Brain pericyte (primary cell): ENCODE data around the gene HERC6.
"Not testable (repeated sequence)": the region's sequence is repeated elsewhere in the genome, so short reads cannot be mapped to it uniquely, and the experiment has no call there.

Experiments used
- DNase-seq: peaks from one replicate; pipeline ENCODE4 v3.0.0-alpha.2; 2012; ENCODE audit warnings: low read depth, low spot score

HERC6 gene

DNA sequence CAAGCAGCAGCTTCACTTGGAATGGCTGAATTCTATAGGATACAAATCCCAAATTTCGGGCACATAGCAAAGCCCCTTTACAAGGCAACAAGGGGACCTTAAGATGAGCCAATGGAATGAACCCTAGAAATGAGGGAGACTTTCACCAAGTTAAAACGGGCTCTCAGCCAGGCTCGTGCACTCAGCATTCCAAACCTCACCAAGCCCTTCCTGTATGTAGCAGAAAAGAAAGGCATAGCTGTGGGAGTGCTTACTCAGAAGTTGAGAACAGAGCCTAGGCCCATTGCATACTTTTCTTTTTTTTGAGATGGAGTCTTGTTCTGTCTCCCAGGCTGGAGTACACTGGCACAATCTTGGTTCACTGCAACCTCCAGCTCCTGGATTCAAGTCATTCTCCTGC, 67.5 kb downstream of the HERC6 start:
- no peak for DNase-seq

DNA sequence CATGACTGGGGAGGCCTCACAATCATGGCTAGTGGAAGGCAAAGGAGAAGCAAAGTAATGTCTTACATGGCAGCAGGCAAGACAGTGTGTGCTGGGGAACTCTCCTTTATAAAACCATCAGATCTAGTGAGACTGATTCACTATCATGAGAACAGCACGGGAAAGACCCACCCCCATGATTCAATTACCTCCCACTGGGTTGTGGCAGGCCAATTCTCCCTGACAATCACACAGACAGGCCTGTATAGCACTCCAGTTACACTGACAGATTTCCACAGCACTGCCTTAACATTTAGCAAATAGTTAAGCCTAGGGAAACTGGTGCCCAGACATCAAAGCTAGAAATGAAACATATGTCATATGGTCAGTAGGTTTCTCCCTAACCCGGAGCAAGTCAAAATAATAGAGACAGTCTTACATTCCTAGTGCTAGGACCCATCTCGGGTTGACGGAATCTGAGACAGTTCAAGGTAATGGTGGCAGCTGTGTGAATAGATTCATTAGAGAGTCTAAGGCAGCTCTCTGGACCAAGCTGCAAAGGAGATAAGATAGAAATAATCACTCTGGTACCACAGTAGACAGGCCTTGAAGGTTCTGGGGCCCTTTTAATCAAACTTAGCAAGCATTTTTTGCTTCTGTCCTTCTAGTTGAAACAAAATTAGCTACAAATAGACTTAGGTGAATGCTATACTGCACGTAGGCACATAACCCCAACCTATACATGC, 68.9 kb downstream of the HERC6 start:
- no peak for DNase-seq

DNA sequence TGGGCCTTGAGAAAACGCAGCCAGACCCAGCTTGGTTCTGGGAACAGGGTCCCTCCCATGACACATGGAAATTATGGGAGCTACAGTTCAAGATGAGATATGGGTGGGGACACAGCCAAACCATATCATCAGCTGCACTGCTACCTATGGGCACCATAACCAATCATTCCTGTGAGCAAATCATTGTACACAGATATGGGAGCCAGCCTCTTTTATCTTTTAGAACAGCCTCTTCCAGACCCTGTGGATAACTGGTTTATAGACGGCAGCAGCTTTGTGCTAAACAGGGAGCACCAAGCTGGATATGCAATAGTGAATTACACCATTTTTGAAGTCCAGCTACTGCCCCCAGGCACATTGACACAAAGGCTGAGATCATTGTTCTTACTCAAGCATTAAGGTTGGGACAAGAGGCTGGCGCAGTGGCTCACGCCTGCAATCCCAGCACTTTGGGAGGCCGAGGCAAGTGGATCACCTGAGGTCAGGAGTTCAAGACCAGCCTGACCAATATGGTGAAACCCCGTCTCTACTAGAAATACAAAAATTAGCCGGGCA, 69.6 kb downstream of the HERC6 start:
- DNase-seq: not testable (repeated sequence)

DNA sequence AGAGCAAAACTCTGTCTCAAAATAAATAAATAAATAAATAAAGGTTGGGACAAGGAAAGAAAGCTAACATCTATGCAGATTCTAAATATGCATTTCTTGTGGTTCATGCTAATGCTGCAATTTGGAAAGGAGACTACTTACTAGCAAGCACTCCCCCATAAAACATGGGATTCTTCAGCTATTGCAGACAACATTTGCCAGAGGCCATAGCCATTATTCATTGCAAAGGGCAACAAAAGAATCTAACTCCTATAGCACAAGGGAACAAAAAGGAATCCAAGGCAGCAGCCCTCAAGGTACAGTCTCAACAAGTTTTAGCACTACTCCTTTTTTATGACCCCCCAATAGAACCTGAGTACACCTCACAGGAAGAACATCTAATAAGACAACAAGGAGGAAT, 70.2 kb downstream of the HERC6 start:
- DNase-seq: no peak

DNA sequence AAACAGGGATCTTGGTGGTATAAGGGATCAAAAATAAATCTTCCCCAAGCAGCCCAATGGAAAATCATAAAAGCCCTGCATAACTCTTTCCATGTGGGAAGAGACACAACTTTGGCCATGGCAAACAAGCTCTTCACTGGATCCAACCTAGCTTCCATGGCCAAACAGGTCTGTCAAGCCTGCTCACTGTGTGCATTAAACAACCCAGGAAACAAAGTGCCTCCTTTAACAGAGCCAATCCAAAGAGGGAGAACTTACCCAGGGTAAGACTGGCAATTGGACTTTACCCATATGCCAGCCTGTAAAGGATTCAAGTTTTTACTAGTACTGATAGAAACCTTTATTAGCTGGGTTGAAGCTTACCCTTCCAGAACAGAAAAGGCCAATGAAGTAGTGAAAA, 70.6 kb downstream of the HERC6 start:
- DNase-seq: no peak

DNA sequence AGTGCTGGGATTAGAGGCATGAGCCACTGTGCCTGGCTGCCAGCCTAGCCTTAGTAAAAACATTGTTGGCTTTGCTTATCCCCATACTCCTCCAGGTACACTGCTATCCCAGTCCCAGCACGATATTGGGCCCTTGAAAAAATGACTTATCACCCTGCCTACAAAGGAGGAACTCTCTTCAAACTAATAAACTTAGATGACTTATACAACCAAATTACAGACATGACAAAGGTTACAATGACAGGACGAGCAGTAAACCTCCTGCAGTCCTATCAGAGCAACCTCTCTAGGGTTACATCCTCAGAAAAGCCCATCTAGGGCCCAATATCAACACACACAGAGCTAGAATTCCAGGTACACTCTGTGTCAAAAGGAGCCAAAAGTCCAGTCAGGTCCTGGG, 72.6 kb downstream of the HERC6 start:
- no peak for DNase-seq

DNA sequence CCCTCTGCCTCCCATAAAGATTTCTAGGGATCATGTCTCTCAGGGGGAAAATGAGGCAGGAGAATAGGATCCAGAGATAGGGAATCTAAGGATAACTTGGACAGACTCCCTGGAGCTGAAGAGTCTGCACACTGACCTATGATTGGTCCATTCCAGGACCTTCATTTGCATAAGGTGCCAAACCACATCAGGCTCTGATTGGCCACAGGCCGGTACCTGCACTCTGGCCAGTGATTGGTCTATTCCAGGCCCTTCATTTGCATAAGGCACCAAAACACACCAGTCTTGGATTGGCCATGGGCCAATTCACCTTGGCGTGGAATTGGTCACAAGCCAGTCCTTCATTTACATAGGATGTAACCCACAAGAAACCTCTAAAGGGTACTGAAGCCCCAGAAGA, 74.3 kb downstream of the HERC6 start:
- DNase-seq: no peak

DNA sequence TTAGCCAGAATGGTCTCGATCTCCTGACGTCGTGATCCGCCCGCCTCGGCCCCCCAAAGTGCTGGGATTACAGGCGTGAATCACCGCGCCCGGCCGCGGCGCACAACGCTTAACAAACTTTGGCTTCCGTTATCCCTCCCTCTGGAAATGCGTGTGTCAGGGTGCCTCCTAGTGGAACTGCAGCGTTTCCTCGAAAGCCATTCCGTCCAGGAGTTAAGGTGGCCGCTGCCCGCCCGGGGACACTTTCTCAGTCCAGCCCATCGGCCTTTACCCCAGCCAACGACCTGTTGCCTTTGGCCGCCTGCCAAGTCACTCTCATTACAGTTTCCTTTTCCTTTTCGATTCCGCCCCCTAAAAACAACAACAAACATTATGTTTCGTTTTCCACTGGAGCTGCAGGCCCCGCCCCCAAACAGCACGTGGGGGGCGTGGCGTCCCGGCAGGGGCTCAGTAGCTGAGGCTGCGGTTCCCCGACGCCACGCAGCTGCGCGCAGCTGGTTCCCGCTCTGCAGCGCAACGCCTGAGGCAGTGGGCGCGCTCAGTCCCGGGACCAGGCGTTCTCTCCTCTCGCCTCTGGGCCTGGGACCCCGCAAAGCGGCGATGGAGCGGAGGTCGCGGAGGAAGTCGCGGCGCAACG, 78.1 kb downstream of the HERC6 start, which contains the start of gene HERC5:
Gene HERC5 (plus strand): TSS at position 450 of the 637 bp plus-strand sequence. CDS start 151 bp downstream, at position 601.
- peak; percentile 77 for DNase-seq

DNA sequence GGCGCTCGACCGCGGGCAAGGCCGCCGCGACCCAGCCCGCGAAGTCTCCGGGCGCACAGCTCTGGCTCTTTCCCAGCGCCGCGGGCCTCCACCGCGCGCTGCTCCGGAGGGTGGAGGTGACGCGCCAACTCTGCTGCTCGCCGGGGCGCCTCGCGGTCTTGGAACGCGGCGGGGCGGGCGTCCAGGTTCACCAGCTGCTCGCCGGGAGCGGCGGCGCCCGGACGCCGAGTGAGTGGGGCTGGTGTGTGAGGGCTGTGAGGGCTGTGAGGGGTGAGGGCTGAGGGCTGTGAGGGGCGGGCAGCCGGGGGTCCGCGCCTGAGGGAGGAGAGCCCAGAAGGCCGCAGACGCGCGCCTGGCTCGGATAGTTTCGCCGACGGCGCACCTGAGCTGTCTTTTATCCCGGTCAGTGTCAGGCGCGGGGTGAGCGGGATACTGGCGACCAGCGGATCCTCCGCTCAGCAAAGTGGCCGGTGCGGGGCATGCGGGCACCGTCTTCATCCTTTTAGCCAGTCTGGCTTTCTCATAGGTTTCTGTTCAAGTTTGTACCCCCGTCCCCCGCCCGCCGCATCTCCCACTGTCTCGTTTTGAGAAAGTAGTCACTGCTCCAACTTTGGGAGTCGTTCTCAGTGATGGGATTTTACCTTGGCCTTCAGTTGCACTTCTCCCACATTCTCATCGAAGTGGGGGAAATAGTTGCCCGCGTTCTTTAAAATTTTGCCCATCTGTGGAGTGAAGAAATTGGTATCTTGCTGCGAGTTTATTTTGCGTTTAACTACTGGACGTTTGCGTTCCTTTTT, 78.9 kb downstream of the HERC6 start:
- no peak for DNase-seq

DNA sequence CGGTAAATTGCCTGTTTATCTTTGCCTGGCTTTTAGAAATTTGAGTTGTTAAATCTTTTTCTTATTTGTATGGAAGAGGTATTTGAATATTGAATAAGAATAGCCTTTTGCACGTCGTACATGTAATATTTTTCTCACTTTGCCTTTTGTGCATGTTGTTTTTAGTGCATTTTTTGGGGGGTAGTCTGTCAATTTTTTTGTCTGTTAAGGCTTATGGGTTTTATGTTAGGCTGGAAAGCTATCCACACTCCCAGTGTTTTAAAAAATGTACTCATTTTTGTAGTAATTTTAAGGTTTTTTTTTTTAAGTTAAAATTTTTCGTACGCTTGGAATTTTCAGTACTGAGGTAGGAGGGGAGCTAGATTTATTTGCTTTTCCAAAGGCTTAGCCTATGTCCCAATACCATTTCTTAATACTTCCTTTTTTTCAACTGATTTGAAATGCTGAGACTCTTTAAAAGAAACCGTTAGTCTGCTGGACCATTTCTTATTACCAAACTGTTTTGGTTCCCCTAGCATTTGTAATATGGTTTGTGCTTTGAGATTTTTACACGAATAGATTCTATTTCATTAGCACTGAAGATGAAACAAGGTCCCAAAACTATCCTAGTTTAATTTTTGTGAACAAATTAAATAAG, 79.6 kb downstream of the HERC6 start:
- no peak for DNase-seq

DNA sequence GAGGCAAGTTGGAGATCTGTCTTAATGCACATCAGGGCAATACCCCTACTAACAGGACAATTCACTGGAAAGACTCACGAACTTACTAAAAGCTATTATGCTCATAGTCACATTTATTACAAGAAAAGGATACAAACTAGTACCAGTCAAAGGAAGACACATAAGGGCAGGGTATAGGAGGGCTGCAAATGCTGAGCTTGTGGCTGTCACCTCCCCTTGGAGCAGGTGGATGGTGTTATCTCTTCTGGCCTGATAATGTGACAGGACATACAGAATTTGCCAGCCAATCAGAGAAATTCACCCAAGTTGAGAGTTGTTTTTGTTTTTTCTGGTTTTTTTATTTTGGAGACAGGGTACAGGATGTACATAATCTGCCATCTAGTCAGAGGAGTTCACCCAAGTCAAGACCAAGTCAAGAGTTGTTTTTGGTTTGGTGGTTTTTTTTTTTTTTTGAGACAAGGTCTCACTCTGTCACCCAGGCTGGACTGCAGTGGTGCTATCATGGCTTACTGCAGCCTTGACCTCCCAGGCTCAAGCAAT, 87.1 kb downstream of the HERC6 start:
- DNase-seq: no peak

DNA sequence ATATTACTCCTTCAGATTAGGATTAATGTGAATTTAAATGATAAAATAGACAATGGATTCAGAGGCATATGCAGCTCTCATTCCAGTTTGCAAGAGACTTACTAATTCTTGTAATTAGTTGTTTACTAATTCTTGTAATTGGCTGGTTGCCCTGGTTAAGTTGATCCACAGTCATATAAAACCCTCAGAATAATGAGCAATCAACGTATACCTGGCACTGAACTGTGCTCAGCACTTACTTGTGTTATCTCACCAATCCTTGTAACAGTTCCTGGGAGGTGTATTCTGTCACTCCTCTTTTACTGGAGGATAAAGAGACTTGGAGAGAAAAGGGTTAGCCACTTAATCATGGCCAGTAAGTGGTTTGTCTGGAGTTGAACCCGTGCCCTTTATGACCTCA, 88.7 kb downstream of the HERC6 start:
- no peak for DNase-seq

DNA sequence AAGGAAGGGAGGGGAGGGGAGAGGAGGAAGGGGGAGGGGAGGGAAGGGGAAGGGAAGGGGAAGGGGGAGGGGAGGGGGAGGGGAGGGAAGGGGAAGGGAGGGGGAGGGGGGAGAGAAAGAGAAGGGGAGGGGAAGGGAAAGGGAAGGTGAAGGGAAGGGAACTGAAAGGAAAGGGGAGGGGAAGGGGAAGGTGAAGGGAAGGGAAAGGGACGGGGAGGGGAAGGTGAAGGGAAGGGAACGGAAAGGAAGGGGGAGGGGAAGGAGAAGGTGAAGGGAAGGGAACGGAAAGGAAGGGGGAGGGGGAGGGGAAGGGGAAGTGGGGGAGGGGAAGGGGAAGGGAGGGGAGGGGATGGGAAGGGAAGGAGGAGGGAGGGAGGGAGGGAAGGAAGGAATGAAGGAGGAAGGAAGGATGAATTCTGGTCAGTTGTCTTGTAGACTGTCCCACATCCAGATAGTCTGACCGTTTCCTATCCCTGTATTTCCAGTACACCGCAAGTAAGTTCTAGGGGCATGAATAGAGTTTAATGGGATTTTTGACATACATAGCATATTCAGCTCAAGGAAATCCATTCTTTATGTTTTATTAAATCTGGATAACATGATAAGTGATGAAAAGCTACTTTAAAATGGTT, 98.7 kb downstream of the HERC6 start:
- DNase-seq: no peak

DNA sequence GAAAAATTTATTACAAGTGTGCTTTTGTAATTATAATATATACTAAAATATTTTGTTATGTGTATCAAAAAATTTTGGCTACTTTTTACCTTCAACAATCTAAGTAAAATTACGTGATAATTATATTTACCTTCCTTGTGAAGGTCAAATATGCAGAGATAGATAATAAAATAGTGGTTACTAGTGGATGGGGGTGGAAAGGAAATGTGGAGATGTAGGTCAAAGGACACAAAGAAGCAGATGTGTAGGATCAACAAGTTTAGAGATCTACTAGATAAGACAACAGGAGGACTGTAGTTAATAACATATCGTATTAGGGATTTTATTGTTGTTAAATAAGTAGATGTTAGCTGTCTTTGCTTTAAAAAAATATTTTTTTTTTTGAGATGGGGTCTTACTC, 99.6 kb downstream of the HERC6 start:
- DNase-seq: no peak

DNA sequence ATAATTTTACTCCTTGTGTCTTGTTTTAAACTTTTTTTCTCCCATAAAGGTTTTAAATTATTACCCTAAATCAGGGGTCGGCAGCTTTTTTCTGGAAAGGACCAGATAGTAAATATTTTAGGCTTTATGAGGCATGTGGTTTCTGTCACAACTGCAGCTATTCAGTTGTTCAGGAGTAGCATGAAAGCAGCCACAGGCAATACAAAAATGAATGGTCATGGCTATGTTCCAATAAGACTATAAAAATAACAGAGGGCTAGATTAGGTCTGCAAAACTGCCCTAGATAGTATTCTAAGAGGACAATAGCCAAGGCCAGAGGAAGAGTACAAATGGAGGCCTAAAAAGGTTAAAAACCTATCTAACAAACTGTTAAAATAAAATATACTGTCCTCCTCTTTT, 102.9 kb downstream of the HERC6 start:
- DNase-seq: no peak

DNA sequence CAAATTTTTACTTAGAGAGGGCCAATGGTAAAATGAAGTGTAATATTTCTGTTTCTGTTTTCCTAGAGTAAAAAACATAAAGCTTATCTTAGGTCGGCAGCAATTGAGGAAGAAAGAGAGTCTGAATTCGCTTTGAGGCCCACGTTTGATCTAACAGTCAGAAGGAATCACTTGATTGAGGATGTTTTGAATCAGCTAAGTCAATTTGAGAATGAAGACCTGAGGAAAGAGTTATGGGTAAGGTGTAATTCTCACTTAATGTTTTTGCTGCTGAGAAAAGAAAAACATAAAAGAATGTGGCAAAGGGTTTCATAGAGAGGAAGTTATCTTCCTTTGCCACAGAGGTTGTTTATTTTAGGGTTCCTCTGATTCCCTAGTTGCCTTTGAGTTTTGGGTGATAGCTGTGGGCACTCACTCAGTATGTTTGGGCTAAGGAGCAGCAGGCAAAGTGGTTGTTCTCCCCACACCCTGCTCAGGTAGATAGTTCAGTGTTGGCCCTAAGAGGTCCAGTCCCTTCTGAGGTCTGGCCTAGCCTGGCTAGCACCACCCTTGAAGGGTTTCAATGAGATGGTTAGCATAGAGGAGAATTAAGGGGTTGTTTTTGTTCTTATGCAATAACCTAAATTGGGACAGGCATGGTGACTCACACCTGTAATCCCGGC, 110.6 kb downstream of the HERC6 start:
- DNase-seq: no peak
